Left lung (tissue), 10 donors: ENCODE measurements around the gene CRYBG3. TPM values are rescaled to one million over a fixed set of nuclear protein-coding genes. Genes with fewer than 3 reads are reported as not detected.

Experiments
- ATAC-seq: fragments of 200-7000 bp; cut with Tn5 transposase; one replicate; pipeline ENCODE4 v1.9.1; 2020; ENCODE audit warnings: moderate library complexity
- DNase-seq, 4 donors: peaks; one replicate each; pipeline ENCODE4 v3.0.0-alpha.2; 2013 to 2020
- H3K27ac ChIP-seq, 2 donors: fragments of 200-600 bp; sonication (generic) in 1 of 2; one replicate each; pipeline versions ENCODE4 v1.5.0 to v1.8.0; 2020 to 2021
- H3K27me3 ChIP-seq, 2 donors: fragments of 200-600 bp; sonication (generic) in 1 of 2; one replicate each; pipeline versions ENCODE4 v1.5.0 to v1.8.0; 2020 to 2021
- H3K36me3 ChIP-seq, 2 donors: fragments of 200-600 bp; sonication (generic) in 1 of 2; one replicate each; pipeline versions ENCODE4 v1.5.0 to v1.8.0; 2020 to 2021
- H3K4me1 ChIP-seq, 2 donors: fragments of 200-600 bp; one replicate each; pipeline ENCODE4 v1.8.0; 2021
- H3K4me3 ChIP-seq, 2 donors: fragments of 200-600 bp; sonication (generic) in 1 of 2; one replicate each; pipeline versions ENCODE4 v1.5.0 to v1.8.0; 2020 to 2021; ENCODE audit warnings: mild to moderate bottlenecking in 1 of 2
- H3K9me3 ChIP-seq, 2 donors: fragments of 200-600 bp; sonication (generic) in 1 of 2; one replicate each; pipeline versions ENCODE4 v1.5.0 to v1.8.0; 2020 to 2021
- intact Hi-C, 2 donors: fragments of 100-400 bp; cut with DNase I; formaldehyde crosslinking; loops; one replicate each; pipeline versions ENCODE4 v1.11.2 to v1.14.2; 2022
- polyA plus RNA-seq, 6 donors: library from polyadenylated mRNA; unstranded; fragments of 120-200 nt; gene quantifications; one replicate each; pipeline ENCODE4 v1.2.1, GENCODE V29; 2013; ENCODE audit not compliant: insufficient read length in 6 of 6
- total RNA-seq, 2 donors: library from RNA; stranded (reverse); fragmentation: NEBNext Ultra II Directional; extraction: Animal tissue kit (Norgen Biotek cat#: 25700); gene quantifications; one replicate each; pipeline ENCODE4 v1.2.1, GENCODE V29; 2021
- TF ChIP-seq, protein P1 (sequence below), 2 donors: fragments of 200-600 bp; sonication (generic) in 1 of 2; IDR thresholded peaks; one replicate each; pipeline versions ENCODE4 v1.5.0 to v1.8.0; 2021; ENCODE audit warnings: antibody characterized with exemption in 2 of 2
- donor health status: DM: no; HTN: yes; CAD: no.
- donor health status: DM: no; HTN: no; CAD: no.

CRYBG3 gene
- total and polyA plus RNA-seq, 8 donors: 24.2 to 38.4 (median 31.6) TPM

DNA sequence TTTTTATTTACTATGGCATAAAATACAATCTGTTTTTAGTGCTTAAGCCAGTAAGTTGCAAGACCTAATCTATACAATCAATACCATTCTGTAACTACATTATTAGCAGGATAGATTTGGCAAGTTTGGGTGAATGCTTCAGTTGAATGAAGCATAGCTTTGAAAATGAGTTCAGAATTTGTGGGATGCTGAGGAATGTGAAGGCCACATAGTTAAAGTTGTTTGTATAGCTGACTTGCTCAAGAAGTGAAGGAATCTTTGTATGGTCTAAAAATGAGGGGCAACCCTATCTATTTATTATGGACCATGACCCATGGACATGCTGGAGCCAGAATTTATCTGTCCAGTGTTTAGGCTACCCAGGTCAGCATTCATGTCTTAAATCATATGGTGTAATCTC, 58.5 kb downstream of the CRYBG3 start:
- ATAC-seq: no peak

DNA sequence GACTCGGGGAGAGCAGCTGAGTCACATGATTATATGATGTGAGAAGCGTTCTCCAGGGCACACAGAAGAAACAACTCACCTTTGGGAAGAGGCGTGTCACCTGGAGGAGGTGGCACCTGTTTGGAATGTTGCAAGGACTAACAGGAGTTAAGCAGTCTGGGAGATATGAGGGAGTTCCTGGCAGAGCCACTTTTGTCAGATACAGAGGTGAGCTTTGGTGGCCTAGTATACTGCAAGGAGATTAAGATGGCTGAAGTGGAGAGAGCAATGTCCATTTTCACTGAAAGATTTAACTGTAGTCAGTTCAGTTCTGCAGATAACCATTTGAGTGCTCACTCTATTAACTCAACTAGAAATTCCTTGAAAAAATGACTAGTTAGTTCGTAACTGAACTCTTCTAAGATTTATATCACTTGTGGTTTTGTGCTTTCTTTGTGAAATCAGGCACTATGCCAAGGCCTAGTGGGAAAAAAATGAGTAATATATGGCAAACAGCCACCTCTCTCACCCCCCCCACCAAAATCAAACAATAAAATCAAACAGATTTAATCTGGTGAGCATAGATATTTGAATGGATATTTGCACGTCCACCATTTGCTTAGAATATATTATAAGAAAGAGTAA, 61.3 kb downstream of the CRYBG3 start:
- TF ChIP-seq, protein P1, sequence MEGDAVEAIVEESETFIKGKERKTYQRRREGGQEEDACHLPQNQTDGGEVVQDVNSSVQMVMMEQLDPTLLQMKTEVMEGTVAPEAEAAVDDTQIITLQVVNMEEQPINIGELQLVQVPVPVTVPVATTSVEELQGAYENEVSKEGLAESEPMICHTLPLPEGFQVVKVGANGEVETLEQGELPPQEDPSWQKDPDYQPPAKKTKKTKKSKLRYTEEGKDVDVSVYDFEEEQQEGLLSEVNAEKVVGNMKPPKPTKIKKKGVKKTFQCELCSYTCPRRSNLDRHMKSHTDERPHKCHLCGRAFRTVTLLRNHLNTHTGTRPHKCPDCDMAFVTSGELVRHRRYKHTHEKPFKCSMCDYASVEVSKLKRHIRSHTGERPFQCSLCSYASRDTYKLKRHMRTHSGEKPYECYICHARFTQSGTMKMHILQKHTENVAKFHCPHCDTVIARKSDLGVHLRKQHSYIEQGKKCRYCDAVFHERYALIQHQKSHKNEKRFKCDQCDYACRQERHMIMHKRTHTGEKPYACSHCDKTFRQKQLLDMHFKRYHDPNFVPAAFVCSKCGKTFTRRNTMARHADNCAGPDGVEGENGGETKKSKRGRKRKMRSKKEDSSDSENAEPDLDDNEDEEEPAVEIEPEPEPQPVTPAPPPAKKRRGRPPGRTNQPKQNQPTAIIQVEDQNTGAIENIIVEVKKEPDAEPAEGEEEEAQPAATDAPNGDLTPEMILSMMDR (IDR thresholded peaks at IDR 0.05): no peak
- Histone ChIP-seq H3K27me3 (no peaks in the 10 kb centered on the region), H3K4me3 (no peak overlapping the region), H3K27ac (peak overlapping the region; percentile 24 to 43), H3K9me3 (no peaks in the 10 kb centered on the region), H3K4me1 (peaks cover 6 to 16% of the 10 kb centered on the region in 2 donors), H3K36me3 (peaks cover 0 to 23% of the 10 kb centered on the region in 2 donors)
- ATAC-seq (peak; percentile 95), DNase-seq (peak in 2 of 4 donors; percentile 24 to 43)
- intact Hi-C loops: no loop called here

More for the DNA sequence above, 58.5 kb downstream of the CRYBG3 start:
- Histone ChIP-seq H3K36me3 (peaks cover 0 to 15% of the 10 kb centered on the region in 2 donors), H3K27me3 (no peaks in the 10 kb centered on the region), H3K27ac (no peak overlapping the region), H3K4me3 (no peak overlapping the region), H3K9me3 (no peaks in the 10 kb centered on the region), H3K4me1 (peaks cover 6 to 16% of the 10 kb centered on the region in 2 donors)
- DNase-seq: no peak
- TF ChIP-seq, protein P1 (IDR thresholded peaks at IDR 0.05): no peak
- intact Hi-C loops: no loop called here

DNA sequence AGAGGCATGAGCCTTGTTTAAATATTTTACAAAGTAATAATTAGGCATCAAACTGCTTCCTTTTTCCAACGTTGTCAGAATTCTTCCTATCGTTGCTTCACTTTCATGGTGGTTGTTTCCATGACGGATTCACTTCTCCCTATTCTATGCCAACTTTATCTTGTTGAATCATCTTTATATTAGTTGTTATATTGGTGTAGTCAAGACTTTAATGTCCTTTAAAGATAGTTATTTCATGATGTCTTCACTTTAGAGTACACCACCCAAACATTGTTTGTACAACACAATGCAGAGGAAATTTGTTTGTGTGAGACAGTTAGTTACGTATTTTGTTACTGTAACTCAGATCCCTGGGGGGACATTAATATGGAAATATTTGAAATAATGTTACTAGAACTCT, 61.9 kb downstream of the CRYBG3 start:
- Histone ChIP-seq H3K27me3 (no peaks in the 10 kb centered on the region), H3K36me3 (peaks cover 0 to 25% of the 10 kb centered on the region in 2 donors), H3K27ac (peak overlapping the region; percentile 24 to 43), H3K9me3 (no peaks in the 10 kb centered on the region), H3K4me3 (no peak overlapping the region), H3K4me1 (peaks cover 6 to 16% of the 10 kb centered on the region in 2 donors)
- TF ChIP-seq, protein P1 (IDR thresholded peaks at IDR 0.05): no peak
- DNase-seq (no peak), ATAC-seq (no peak)
- intact Hi-C loops: no loop called here

DNA sequence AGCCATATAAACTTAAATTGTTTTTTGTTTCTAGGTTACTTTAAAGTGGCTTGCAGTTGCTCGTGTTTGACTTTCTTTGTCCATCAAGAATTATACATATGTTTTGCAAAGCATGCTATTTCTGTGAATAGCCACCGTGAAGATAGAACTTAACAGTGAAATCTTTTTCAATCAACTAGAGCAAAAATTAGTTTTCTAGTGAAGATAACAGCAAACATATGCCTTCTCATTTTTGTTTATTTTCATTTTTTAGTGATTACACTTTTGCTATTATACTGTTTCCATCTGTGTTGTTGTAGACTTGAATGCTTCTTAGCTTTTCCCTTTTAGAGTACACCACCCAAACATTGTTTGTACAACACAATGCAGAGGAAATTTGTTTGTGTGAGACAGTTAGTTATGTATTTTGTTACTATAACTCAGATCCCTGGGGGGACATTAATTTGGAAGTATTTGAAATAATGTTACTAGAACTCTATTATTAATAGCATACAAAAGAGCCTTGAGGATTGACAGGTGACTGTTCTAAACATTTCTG, 62.8 kb downstream of the CRYBG3 start:
- no peaks in the 10 kb centered on the region for H3K27me3 ChIP-seq
- DNase-seq: no peak
- intact Hi-C loops: no loop called here
- H3K4me3 ChIP-seq: no peak overlapping the region
- TF ChIP-seq, protein P1 (IDR thresholded peaks at IDR 0.05): no peak
- ATAC-seq: no peak
- H3K9me3 ChIP-seq: no peaks in the 10 kb centered on the region
- peaks cover 0 to 26% of the 10 kb centered on the region in 2 donors for H3K36me3 ChIP-seq
- peaks cover 6 to 16% of the 10 kb centered on the region in 2 donors for H3K4me1 ChIP-seq
- H3K27ac ChIP-seq: peak overlapping the region in 1 of 2 donors; percentile 24

DNA sequence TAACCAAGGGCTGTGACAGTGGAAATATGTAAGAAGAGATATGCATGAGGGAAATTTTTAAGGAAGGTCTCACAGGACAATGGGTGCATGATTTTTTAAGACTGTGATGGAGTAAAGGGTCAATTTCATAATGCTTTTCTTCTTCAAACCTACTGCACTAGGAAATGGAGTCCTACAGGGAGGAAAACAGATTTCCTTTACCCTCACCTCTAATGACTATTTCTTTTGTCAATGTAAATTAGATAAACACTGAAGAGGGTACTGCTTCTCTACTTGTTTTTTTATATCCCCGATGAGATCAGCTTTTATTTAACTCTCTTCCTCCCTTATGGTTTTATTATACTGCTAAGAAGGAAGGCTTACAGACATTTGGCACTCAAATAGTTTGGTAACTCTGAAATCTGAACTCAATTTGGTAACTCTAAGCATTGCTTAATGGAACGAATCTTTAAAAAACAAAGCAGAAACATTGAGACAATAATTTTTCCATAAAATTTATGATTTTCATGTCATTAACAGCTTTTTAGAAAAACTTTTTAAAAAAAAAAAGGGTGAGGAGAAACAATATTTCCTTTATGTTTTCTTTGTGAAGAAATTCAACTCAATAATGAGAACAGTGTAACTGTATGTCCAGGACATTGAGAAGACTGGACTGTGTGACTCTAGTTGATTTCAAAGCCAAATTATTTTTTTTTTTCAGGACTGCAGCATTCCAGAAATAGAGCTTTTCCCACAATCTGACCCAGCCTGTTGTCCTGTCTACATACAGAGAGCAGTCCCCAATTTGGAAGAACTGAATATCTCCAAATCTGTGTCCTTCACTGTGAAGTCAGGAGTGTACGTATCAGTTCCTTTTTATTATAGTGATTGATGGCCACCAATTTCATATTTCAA, 64.4 kb downstream of the CRYBG3 start:
- DNase-seq: no peak
- H3K4me3 ChIP-seq: no peak overlapping the region
- H3K36me3 ChIP-seq: peaks cover 0 to 22% of the 10 kb centered on the region in 2 donors
- TF ChIP-seq, protein P1 (IDR thresholded peaks at IDR 0.05): no peak
- no peaks in the 10 kb centered on the region for H3K9me3 ChIP-seq
- intact Hi-C loops: no loop called here
- no peaks in the 10 kb centered on the region for H3K27me3 ChIP-seq
- ATAC-seq: no peak
- peaks cover 6 to 16% of the 10 kb centered on the region in 2 donors for H3K4me1 ChIP-seq
- peak overlapping the region in 1 of 2 donors; percentile 26 for H3K27ac ChIP-seq
